Upper lobe of left lung (tissue), 4 donors: ENCODE data around the gene SIM2.

Source experiments
- POLR2A ChIP-seq, 4 donors: fragments of 450-650 bp; IDR thresholded peaks; one replicate each; pipeline ENCODE4 v1.5.1; 2016 to 2017; ENCODE audit warnings: antibody characterized with exemption in 4 of 4, mild to moderate bottlenecking in 2 of 4
- TF ChIP-seq, protein P1 (sequence below), 6 experiments: fragments of 450-650 bp in 4 of 6; fragments of 200-600 bp in 2 of 6; sonication (generic) in 2 of 6; IDR thresholded peaks; one replicate each; pipeline ENCODE4 v1.5.1; 2016 to 2019; ENCODE audit warnings: antibody characterized with exemption in 6 of 6

DNA sequence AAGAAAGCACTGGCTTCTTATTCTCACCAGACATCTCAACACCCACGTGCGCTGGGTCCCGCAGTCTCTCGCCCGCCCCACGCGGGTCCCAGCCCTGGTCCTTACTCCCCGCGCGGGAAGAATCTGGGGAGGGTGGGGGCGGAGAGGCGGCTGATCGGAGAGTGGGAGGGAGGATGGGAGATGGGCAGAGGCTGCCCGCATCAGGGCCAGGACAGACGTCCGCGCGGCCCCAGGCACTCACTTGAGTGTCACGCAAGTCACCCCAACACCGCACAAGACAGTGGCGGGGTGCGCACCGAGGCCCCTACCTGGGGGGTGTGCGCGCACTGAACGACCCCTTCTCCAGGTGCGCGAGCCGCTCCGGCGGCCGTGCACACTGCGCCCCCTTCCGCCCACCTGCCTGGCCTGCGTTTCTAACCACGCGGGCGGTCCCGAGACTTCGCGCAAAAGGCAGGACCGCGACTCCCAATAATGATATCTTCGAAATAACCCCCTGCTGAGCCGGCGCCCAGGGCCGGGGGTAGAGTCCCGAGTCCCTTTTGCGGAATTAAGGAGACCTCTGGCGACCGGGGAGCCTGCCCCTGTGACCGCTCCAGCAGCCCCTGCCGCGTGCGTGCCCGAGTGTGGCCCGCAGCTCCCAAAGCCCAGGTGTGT is 6.0 kb upstream of the SIM2 start:
- TF ChIP-seq, protein P1, sequence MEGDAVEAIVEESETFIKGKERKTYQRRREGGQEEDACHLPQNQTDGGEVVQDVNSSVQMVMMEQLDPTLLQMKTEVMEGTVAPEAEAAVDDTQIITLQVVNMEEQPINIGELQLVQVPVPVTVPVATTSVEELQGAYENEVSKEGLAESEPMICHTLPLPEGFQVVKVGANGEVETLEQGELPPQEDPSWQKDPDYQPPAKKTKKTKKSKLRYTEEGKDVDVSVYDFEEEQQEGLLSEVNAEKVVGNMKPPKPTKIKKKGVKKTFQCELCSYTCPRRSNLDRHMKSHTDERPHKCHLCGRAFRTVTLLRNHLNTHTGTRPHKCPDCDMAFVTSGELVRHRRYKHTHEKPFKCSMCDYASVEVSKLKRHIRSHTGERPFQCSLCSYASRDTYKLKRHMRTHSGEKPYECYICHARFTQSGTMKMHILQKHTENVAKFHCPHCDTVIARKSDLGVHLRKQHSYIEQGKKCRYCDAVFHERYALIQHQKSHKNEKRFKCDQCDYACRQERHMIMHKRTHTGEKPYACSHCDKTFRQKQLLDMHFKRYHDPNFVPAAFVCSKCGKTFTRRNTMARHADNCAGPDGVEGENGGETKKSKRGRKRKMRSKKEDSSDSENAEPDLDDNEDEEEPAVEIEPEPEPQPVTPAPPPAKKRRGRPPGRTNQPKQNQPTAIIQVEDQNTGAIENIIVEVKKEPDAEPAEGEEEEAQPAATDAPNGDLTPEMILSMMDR (IDR thresholded peaks at IDR 0.05) = no peak
- no peak for TF ChIP-seq POLR2A (IDR thresholded peaks at IDR 0.05)
